ENCODE results near the gene LYPD6. TPM values are rescaled to one million over a fixed set of nuclear protein-coding genes. Genes with fewer than 3 reads are reported as not detected.

LYPD6 gene
- total RNA-seq, 2 donors from 2014 or later: 0.99 to 2.9 TPM

DNA sequence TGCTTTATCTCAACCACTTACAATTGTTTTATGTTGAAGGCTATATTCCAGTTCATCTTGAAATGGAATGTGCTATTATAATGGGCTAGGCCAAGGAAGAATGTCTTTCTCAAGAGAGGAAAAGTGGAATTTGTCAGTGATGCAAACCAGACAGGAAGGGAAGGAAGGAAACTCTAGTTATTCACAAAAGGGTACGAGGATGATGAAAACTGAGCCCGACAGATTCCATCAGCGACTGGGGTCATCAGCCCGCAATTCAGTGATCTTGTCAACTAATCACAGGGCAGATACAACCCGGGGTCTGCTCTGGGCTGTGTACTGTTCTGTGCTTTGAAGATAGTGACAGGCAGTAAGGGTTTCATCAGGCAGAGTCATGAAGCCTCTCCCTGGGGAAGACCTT lies 23.4 kb upstream of the LYPD6 start:
- DNase-seq: no peak
- Histone ChIP-seq H3K27me3 (no peaks in the 10 kb centered on the region), H3K27ac (no peak overlapping the region), H3K4me3 (no peak overlapping the region), H3K9me3 (no peaks in the 10 kb centered on the region), H3K4me1 (no peaks in the 10 kb centered on the region), H3K36me3 (replicated peaks in 1 of 2; ENCODE audit: insufficient read depth in 1 of 2, low read depth in 2 of 2) (no peaks in the 10 kb centered on the region)
- TF ChIP-seq, protein P1, sequence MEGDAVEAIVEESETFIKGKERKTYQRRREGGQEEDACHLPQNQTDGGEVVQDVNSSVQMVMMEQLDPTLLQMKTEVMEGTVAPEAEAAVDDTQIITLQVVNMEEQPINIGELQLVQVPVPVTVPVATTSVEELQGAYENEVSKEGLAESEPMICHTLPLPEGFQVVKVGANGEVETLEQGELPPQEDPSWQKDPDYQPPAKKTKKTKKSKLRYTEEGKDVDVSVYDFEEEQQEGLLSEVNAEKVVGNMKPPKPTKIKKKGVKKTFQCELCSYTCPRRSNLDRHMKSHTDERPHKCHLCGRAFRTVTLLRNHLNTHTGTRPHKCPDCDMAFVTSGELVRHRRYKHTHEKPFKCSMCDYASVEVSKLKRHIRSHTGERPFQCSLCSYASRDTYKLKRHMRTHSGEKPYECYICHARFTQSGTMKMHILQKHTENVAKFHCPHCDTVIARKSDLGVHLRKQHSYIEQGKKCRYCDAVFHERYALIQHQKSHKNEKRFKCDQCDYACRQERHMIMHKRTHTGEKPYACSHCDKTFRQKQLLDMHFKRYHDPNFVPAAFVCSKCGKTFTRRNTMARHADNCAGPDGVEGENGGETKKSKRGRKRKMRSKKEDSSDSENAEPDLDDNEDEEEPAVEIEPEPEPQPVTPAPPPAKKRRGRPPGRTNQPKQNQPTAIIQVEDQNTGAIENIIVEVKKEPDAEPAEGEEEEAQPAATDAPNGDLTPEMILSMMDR (IDR thresholded peaks at IDR 0.05): no peak
- TF ChIP-seq POLR2A (IDR thresholded peaks at IDR 0.05): no peak
- 44 to 53% methylated on average over 5 of the region's 5 CpGs for WGBS, 2 donors
- ATAC-seq: no peak
- intact Hi-C loops (cut with DNase I): no loop called here

DNA sequence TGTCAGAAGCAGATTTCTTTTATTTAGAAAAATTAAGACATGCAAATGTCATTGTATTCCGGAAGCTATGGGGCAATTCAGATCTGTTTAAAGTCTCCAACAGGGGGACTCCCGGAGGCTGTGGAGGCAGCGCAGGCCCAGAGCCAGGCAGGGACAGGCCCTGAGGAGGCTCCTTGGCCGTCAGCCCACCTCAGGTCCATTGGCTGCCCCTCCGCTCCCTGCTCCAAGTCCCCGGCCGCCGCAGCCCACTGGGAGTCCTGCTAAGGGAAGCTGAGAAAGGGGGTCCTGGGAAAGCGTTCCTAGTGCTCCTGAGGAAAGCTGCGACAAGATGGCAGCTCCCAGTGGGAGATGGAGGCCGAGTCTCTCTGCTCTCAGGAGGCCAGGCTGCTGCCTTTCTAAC lies 20.0 kb upstream of the LYPD6 start:
- H3K27me3 ChIP-seq: no peaks in the 10 kb centered on the region
- WGBS, 2 donors: 86 to 94% methylated on average over 4 to 10 of the region's 11 CpGs
- intact Hi-C loops (cut with DNase I): loop anchor here (5.0 kb wide), 1 partner anchor 293 kb away; no protein-coding TSS in a partner anchor
- no peaks in the 10 kb centered on the region for H3K36me3 ChIP-seq (replicated peaks in 1 of 2; ENCODE audit: insufficient read depth in 1 of 2, low read depth in 2 of 2)
- peaks cover 4% of the 10 kb centered on the region for H3K4me1 ChIP-seq
- no peak for ATAC-seq
- no peaks in the 10 kb centered on the region for H3K9me3 ChIP-seq
- TF ChIP-seq POLR2A (IDR thresholded peaks at IDR 0.05): no peak
- DNase-seq: no peak
- no peak overlapping the region for H3K27ac ChIP-seq
- H3K4me3 ChIP-seq: no peak overlapping the region

DNA sequence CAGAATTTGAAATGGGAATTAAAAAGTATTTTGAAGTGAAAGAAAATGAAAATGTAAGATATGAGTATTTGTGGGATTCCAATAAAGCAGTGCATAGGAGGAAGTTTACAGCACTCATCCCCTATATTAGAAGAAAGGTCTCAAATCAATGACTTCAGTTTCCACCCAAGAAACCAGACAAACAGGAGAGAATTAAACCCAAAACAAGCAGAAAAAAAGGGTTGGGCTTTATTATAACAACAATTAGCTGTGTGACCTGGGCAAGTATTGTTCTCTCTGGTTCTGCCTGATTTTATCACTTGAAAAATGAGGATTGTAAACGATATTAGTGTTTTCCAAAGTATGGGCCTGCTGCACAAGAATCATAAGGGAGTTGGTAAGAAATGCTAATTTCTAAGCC lies 18.3 kb upstream of the LYPD6 start:
- no peaks in the 10 kb centered on the region for H3K9me3 ChIP-seq
- H3K36me3 ChIP-seq (replicated peaks in 1 of 2; ENCODE audit: insufficient read depth in 1 of 2, low read depth in 2 of 2): no peaks in the 10 kb centered on the region
- no peak overlapping the region for H3K27ac ChIP-seq
- H3K4me3 ChIP-seq: no peak overlapping the region
- H3K27me3 ChIP-seq: no peaks in the 10 kb centered on the region
- TF ChIP-seq, protein P1 (IDR thresholded peaks at IDR 0.05): no peak
- TF ChIP-seq POLR2A (IDR thresholded peaks at IDR 0.05): no peak
- DNase-seq: no peak
- no peak for ATAC-seq
- intact Hi-C loops (cut with DNase I): loop anchor here (5.0 kb wide), 1 partner anchor 295 kb away; no protein-coding TSS in a partner anchor
- WGBS, 2 donors: 32 to 47% methylated on average over 1 of the region's 1 CpG
- H3K4me1 ChIP-seq: peaks cover 4% of the 10 kb centered on the region

DNA sequence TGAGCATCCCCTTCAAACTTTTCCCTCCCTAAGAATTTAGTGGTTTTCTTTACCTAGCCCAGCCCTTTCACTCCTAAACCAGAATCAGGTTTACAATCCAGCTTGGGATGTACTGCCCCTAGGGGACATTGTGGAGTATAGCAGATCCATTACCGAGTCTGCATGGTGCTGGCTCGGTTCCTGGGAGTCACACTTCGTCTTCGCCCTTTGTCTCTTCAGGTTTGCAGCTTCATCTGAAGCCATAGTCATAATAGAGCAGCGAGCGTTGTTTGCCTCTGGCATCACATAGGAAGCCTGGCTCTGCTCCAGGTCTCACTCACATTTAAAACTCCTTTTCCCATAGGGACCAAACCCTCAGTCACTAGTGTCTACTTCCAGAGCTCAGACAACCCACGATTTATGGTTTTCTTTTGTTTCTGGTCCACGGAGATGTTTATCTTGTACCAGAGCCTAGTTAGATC lies 16.8 kb upstream of the LYPD6 start:
- TF ChIP-seq POLR2A (IDR thresholded peaks at IDR 0.05): no peak
- TF ChIP-seq, protein P1 (IDR thresholded peaks at IDR 0.05): peak; percentile 71 to 84 (median 77)
- peaks cover 4% of the 10 kb centered on the region for H3K4me1 ChIP-seq
- ATAC-seq (peak; percentile 89), DNase-seq (peak; percentile 36 to 57 (median 48))
- H3K27me3 ChIP-seq: no peaks in the 10 kb centered on the region
- no peak overlapping the region for H3K4me3 ChIP-seq
- H3K27ac ChIP-seq: no peak overlapping the region
- H3K9me3 ChIP-seq: no peaks in the 10 kb centered on the region
- 1 to 3% methylated on average over 8 of the region's 8 CpGs for WGBS, 2 donors
- H3K36me3 ChIP-seq (replicated peaks in 1 of 2; ENCODE audit: insufficient read depth in 1 of 2, low read depth in 2 of 2): no peaks in the 10 kb centered on the region
- intact Hi-C loops (cut with DNase I): loop anchor here (5.0 kb wide), 1 partner anchor 296 kb away; no protein-coding TSS in a partner anchor

DNA sequence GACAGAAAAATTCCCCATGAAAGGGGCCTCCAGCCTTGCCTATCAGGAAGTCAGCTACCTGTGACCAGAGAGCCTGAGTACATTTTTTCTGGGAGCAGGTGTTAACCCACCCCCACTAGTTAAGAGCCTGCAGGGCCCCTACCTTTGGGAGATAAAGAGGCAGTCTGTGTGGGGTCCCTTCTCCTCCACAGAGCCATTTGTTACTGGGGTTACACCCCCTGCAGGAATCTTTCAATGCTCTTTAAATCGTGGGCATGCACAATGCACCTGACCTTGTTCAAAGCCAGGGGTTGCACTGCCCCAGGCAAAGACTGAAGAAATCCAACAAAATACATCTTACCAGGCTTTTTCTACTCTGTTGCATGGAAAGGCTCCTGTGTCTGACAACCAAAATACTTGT lies 15.7 kb upstream of the LYPD6 start:
- TF ChIP-seq POLR2A (IDR thresholded peaks at IDR 0.05): no peak
- TF ChIP-seq, protein P1 (IDR thresholded peaks at IDR 0.05): no peak
- no peaks in the 10 kb centered on the region for H3K36me3 ChIP-seq (replicated peaks in 1 of 2; ENCODE audit: insufficient read depth in 1 of 2, low read depth in 2 of 2)
- 46 to 83% methylated on average over 1 of the region's 1 CpG for WGBS, 2 donors
- H3K4me3 ChIP-seq: no peak overlapping the region
- intact Hi-C loops (cut with DNase I): loop anchor here (5.0 kb wide), 1 partner anchor 297 kb away; no protein-coding TSS in a partner anchor
- no peaks in the 10 kb centered on the region for H3K9me3 ChIP-seq
- DNase-seq (no peak), ATAC-seq (no peak)
- no peak overlapping the region for H3K27ac ChIP-seq
- peaks cover 4% of the 10 kb centered on the region for H3K4me1 ChIP-seq
- no peaks in the 10 kb centered on the region for H3K27me3 ChIP-seq

Measured in body of pancreas (tissue), 4 donors.